GM21529 (cell line): ENCODE measurements around the gene AGAP1.

Source experiments
- ATAC-seq: cut with Tn5 transposase; IDR thresholded peaks from one replicate; pipeline ENCODE4 v1.9.1; 2021; ENCODE audit not compliant: unreplicated experiment

Gene AGAP1

DNA sequence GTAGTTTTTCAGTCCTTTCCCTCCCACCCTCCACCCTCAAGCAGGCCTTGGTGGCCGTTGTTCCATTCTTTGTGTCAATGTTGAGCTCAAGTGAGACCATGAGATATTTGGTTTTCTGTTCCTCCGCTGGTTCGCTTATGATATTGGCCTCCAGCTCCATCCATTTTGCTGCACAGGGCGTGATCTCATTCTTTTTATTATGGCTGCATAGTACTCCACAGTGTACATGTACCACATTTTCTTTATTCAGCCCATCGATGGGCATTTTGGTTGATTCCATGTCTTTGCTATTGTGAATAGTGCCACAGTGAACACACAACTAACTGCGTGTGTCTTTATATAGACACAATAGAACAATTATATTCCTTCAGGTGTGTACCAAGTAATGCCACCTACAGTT, 14.1 kb downstream of the AGAP1 start:
- no peak for ATAC-seq

DNA sequence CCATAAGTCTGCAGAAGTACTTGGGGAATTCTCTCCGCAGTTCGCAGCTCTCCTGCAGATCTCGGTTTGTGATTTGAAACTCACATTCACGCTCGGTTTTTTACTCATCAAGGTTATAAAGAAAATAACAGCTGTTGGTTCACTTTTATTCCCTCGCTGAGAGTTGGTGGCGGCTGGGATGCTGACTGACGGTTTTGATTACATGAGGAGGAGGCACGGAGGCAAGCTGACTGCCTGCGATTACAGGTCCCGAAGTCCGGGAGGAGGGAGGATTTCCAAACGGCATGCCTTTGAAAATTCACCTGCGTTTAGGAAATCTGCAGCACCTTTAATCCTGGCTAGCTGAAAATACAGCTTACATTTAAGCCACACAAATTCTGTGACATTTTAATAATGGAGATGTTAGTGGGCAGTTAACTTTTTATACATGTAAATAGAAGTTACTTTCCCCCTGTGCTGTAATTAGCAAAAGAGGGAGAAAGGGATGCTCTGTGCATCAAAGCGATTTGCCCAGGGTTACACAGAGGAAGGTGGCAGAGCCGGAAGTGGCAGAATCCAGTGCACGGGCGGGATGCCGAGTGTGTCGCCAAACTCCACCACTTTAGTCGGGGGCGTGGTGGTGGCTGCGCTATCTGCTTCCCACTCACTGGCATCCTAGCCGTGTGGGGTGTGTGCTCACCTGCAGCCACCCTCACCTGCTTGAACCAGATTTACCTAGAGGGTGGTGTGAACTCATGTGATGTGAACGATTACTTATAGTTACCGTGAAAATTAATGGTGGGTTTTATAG, 14.7 kb downstream of the AGAP1 start:
- no peak for ATAC-seq

DNA sequence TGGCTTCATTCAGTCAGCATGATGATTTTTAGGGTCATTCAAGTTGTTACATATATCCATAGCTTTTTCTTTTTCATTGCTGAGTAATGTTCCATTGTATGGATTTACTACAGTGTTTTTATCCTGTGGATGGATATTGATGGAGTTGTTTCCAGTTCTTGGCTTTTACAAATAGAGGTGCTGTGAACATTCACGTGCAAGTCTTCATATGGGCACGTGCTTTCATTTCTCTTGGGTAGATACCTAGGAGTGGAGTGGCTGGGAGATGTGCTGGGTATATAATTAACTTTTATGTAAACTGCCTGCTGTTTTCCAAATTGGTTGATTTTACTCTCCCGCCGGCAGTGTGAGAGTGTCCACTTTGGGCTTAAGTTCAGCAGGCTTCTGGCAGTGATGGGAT, 16.5 kb downstream of the AGAP1 start:
- ATAC-seq = no peak

DNA sequence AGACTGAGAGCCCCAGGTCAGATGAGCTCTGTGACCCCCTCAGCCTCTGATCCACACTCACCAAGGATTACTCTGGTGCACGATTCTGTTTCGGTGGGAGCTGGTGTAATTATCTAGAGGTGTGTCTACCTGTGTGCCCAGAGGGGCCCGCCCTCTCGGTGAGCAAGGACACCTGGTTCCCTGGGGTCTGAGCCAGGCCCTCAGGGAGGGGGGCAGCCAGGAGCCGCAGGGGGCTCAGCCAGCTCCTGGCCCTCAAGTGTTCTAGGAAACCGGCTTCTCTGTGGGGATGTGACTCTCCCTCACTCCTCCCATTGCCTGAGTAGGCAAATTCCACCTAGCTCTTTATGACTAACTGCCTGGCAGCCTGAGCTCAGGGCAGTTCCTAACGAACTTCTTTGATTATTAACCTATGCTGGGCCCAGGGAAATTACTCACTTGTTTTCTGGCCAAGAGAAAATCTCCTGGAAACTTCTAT, 17.4 kb downstream of the AGAP1 start:
- no peak for ATAC-seq

DNA sequence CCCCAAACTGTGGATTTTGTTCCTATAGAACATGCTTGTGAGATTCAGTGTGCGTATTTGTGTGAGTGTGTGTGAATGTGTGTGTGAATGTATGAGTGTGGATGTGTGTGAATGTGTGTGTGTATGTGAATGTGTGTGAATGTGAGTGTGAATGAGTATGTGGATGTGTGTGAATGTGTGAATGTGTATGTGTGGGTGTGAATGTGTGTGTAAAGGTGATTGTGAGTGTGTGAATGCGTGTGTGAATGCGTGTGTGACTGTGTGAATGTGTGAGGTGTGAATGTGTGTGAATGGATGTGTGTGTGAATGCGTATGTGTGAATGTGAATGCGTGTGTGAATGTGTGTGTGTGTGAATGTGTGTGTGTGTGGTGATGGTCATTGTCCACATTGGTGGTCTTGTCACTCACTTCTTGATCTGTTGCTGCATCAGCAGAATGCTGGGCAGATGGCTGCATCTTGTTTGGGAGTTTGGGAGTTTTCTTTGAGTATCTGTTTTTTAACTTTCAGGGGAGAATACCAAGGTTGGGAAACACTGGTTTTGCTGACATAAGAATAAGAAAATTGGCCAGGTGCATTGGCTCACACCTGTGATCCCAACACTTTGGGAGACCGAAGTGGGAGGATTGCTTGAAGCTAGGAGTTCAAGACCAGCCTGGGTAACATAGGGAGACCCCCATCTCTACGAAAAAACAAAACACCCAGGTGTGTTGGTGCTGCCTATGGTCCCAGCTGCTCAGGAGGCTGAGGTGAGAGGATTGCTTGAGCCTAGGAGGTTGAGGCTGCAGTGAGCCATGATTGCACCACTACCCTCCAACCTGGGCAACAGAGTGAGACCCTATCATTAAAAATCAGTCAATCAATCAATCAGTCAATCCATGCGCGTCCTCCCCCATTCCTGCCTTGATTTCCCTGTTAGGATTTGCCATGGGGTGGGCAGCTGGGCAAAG, 18.2 kb downstream of the AGAP1 start:
- ATAC-seq = no peak

DNA sequence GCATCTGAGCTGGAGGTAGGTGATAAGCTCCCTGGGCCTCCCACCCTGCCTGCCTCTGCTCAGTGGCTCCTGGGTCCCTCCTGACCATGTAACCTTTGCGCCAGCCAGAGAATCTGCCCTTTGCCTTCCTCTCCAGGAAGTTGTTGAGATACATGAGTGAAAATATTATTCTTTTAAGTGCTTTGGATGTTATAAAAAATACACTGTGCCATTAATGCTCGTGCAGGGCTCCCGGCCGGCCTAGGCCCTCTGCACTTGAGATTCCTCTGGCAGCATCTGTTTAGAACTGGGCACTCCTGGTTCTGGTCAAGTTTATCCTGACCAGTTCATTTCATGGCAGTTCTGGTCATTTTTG, 18.8 kb downstream of the AGAP1 start:
- ATAC-seq = no peak

DNA sequence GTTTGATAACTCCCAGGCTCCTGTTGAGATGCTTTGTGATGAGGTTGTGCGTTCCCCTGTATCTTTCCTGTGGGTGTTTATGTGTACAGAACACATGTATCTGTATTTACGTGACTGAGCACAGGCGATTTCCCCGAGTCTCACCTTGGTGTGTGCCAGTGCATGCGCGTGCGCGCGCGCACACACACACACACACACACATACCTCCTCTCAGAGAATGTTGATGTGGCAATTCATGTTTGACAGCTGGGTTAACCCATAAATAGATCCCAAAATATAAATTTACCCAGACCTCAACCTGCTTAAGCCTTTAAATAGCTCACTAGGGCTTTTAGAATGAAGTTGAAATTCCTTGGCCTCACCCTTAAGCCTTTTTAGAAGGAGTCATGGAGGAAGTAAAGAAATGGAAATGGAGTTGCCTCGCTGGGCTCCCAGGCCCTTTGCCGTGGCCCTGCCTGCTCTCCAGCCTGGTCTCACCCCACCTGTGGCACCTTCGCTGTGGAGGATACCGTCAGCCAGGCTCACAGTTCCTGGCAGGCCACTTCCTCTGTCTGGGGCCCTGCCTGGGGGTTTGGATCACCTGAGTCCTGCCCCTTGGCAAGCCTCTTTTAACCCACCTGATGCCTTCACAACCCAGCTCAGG, 20.3 kb downstream of the AGAP1 start:
- no peak for ATAC-seq

DNA sequence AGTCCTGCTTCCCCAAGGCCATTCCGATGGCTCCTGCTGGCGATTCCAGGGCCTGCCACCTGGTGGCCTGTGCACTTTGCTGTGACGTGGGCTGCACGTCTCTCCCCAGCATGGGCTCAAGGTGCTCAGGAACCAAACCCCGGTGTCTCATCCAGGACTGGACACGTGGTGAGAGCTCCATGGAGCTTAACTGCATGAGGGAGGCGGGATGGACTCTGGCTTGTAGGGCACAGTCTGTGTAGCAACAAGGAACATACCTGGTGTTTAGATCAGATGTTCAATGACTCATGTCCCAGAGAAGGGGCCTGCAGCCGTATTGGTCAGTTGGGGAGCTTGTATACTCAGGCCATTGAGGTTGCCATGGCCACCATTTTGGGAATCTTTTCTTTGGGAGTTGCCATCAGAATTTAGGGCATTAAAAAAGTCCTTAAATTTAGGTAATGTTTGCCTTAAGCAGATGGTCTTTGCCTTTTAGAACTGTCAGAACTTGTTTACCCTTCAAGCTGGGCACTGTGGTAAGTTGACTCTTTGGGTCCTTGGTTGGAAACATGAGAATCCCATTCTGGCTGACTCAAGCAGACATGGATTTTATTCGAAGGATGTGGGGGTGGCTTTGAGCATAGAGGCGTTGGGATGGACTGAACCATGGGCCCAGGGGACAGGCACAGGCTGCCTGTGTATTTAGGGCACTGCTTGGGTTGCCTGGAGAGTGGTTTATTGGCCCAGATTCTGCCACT, 21.0 kb downstream of the AGAP1 start:
- no peak for ATAC-seq

DNA sequence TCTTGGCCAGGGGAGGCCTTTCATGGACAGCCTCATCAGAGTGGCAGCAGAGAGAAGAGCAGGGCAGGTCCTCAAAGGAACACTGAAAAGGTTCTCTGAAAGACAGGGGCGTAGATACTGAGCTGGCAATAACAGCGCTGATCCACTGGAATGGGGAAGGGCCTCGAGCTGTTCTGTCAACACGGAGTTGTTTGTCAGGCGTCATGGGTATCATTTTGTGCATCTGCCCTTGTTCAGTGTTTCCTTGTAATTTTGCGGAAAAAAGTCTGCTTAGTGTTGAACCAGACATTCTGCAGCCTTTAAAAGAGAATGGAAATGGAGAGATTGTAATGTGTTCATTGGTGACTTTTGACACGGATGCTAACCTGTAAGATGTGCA, 21.5 kb downstream of the AGAP1 start:
- no peak for ATAC-seq

DNA sequence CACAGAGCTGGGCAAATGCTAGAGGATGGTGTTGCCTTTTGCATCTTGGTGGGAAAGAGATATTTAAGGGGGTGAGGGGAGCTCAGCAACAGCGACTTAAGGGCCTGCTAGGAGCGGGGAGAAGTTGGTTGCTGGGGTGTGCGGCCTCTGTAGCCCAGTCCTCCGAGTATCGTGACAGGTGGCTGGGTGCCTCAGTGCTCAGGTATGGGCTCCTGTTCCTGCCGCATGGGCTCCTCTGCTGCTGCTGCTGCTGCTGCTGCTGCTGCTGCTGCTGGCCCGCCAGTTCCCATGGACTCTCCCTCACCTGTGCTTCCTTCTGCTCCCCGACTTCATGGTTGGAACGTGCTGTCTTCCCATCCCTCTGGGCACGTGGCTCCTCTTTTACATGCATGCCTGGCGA, 22.0 kb downstream of the AGAP1 start:
- no peak for ATAC-seq

DNA sequence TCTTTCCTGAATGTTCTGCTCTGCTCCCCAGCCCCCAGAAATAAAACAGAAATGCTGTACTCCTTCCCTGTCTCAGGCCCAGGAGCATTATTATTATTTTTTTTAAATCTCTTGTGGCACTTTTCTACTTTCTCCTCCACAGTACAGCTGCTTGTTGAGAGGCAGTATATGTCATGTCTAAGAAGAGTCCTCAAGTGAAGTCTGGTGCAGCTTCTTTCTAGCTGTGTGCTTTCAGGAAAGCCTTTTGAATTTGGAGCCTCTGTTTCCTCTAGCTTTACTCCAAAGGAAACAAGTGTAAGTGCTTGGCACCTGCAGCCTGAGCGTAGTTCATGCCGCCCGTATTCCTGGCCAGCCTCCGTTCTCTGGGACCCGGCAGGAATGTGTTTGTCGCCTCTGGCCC, 22.4 kb downstream of the AGAP1 start:
- ATAC-seq = no peak

DNA sequence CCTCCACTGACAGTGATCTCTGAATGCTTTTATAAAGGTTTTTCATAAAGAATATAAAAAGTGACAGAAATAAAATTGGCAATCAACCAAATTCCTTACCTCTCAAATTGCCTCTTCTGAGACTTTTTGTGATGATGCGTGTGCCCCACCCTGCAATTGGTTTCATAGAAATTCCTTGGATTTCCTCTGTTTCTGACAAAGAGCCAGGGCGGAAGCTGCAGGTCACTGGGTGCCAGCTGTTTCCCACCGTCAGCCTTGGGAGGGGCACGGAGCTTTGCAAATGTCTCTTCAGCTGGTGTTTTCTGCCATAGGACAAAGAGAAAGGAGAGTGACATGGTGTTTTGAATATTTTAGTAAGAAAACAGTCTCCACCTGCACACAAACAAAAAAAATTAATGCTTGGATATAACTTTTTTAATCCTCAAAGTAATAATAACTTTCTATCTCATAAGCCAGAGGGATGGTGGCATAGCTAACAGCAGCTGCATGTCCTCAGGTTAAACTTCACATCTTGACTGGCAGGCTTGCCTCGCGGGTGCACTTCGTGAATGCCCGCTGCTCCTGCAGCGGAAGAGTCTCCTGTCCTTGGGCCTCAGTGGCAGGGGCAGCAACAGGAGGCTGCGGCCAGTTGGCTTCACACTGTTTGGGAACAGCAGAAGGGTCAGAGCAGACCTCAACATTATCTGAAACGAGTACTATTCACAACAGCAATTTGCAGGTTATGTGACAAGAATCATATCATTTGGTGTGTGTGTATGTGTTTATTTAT, 24.7 kb downstream of the AGAP1 start:
- no peak for ATAC-seq

DNA sequence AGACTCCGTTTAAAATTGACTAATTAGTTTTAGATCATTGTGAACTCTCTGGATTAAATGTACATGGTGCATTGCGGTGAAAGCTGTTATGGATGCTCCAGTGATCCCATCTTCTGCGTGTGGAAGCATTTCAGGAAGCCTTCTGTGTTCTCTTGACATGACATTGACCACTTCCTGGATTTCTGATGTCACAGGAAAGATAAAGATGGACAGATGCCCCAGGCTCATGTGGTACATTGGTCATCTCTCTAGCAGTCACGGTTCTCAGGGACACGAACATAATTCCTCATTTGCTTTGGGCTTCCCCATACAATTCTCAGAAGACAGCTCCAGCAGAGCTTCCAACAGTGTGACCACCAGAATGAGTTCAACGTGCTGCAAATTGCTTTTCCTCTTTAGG, 26.9 kb downstream of the AGAP1 start:
- no peak for ATAC-seq

DNA sequence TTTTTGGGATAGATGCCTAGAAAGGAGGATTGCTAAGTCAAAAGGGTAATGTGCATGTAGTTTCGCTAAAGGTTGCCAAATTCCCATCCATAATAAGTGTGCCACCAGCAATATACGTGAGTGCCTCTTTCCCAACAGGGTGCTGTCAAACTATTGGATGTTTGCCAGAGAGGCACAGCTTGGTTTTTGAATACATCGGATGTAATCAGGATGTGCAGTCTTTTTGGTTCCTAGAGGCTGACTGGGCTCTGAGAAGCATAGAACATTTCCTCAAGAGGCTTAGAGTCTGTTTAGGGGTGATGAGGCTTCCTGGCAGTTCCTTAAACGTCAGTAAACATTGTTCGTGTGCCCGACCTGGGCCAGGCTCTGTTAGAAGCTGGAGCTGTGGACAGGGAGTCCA, 28.0 kb downstream of the AGAP1 start:
- ATAC-seq = no peak

DNA sequence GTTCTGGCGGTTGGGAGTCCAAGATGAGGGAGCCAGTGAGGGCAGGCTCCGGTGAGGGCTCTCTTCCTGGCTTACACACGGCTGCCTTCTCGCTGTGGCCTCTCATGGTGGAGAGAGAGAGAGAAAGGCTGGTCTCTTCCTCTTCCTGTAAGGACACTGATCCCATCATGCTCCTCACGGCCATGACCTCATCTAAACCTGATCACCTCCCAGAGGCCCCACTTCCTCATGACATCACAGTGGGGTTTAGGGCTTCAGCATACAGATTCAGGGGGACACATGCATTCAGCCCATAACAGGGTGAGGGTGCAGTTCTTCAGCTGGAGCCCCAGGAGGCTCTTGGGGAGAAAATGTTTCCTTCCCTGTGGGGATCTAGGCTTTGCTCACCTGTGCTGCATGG, 29.2 kb downstream of the AGAP1 start:
- ATAC-seq = no peak

DNA sequence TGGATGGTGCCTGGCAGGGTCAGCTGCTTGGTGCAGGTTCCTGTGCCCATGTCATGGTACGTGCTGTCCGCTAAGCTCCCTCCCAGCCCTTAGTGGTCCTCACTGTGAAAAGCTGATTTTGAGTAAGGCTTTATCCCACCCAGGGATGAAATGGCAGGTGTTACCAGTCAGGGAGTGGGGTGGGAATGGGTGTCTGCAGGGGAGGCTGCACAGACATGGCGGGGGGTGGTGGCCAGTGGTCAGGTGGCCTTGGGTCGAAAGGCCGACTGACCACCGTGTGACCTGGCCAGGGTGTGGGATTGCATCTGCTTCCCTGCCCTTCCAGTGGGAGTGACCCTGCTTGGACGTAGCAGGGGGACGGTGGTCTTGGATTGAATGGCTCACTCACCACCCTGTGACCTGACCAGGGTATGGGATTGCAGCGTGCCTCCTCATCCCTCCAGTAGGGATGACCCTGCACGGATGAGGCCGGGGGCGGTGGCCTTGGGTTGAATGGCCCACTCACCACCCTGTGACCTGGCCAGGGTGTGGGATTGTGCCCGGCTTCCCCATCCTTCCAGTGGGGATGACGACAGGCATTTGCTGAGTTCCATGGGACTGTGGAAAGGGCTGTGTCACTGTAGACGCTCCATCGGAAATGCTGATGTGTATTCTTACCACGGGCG, 29.8 kb downstream of the AGAP1 start:
- ATAC-seq = no peak

DNA sequence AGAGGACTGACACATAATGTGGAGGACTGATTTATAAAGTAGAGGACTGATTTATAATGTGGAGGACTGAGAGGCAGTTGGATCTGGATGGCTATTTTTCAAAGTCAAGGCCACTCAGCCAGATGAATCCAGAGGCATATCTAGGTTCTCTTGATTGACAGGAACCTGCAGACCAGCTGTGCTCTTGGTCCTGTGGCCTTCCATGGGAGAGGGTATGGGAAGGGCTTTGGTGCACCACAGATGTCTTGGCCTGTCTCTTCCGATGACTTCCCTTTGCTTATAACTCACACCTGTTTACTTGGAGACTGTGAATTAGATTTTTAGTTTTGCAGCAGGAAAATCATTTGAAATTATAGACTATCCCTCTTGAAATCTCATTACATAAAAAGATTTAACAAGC, 32.3 kb downstream of the AGAP1 start:
- ATAC-seq = no peak

DNA sequence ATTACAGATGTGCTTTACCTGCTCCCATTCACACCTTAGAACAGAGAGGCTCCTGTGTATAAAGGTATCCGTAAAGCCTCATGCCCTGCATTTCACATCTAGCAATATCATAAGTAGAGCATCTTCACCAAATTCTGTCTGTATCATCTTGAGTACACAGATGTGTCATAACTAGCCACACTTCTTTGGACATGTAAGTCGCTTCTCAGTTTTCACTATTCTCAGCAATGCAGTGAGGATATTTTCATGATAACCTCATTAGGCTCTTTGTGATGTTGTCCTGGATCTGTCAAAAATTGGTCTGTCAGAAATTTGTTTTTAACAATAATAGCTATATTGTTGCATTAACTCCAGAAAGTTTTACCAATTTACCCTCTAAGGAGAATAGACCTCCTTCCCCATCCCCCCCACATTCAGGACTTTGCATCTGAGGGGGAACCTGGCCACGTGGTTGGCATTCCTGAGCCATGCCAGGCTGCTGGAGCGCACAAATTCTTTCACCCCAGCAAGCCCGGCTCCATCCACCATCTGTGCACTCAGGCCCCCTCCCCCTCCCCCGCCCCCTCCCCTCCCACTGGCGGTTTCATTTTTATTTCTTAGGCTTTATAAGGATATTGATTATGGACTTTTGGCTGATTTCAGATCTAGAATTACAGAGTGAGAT, 34.1 kb downstream of the AGAP1 start:
- no peak for ATAC-seq

DNA sequence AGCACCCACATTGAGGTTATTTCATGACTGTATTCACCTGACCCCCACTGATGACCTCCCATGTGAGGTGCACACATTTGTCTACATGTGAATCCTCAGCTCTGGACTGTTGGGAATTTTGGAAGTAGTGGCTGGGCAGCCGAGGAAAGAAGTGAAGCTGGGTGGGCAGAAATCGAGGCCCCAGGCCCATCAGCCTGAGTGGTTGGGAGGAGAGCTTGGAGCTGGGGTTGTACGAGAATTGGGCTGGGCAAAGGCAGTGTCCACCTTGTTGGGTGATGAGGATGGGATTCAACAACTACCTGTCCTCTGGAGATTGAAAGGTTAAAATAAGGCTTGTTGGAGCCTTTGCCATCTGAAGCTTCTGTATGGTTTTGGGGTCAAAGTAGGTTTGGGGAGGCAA, 35.8 kb downstream of the AGAP1 start:
- no peak for ATAC-seq
